ENCODE data around the gene AGPAT2. TPM values are rescaled to one million over a fixed set of nuclear protein-coding genes. Genes with fewer than 3 reads are reported as not detected.

AGPAT2 gene
- total RNA-seq, 1 experiment from 2014 or later, result 73.5 TPM

- no peak for DNase-seq (ENCODE audit: low read depth)
Measured at GRCh38 chr9:136690104-136690805, 3.0 kb upstream of the AGPAT2 start.

GRCh38 chr9:136689108-136689460 lies 1.8 kb upstream of the AGPAT2 start:
- DNase-seq (ENCODE audit: low read depth), result no peak

GRCh38 chr9:136688274-136689107 lies 1.2 kb upstream of the AGPAT2 start:
- DNase-seq (ENCODE audit: low read depth), result no peak

- DNase-seq (ENCODE audit: low read depth), result no peak
Measured at GRCh38 chr9:136687721-136688223, 515 bp upstream of the AGPAT2 start.

GRCh38 chr9:136686534-136686793 lies 793 bp downstream of the AGPAT2 start:
- no peak for DNase-seq (ENCODE audit: low read depth)

- DNase-seq (ENCODE audit: low read depth), result no peak
Measured at GRCh38 chr9:136685790-136686533, 1.3 kb downstream of the AGPAT2 start.

GRCh38 chr9:136685216-136685615 lies 2.0 kb downstream of the AGPAT2 start:
- DNase-seq (ENCODE audit: low read depth), result no peak

- DNase-seq (ENCODE audit: low read depth), result no peak
Measured at GRCh38 chr9:136684799-136685198, 2.5 kb downstream of the AGPAT2 start.

GRCh38 chr9:136684339-136684738 lies 2.9 kb downstream of the AGPAT2 start:
- DNase-seq (ENCODE audit: low read depth), result no peak

GRCh38 chr9:136683755-136684154 lies 3.5 kb downstream of the AGPAT2 start:
- no peak for DNase-seq (ENCODE audit: low read depth)

- no peak for DNase-seq (ENCODE audit: low read depth)
Measured at GRCh38 chr9:136683173-136683745, 4.0 kb downstream of the AGPAT2 start.

GRCh38 chr9:136682710-136683109 lies 4.5 kb downstream of the AGPAT2 start:
- DNase-seq (ENCODE audit: low read depth), result no peak

GRCh38 chr9:136681945-136682699 lies 5.1 kb downstream of the AGPAT2 start:
- no peak for DNase-seq (ENCODE audit: low read depth)

GRCh38 chr9:136681029-136681428 lies 6.2 kb downstream of the AGPAT2 start:
- DNase-seq (ENCODE audit: low read depth), result no peak

- no peak for DNase-seq (ENCODE audit: low read depth)
Measured at GRCh38 chr9:136679431-136679941, 7.8 kb downstream of the AGPAT2 start.

GRCh38 chr9:136678624-136679023 lies 8.6 kb downstream of the AGPAT2 start:
- DNase-seq (ENCODE audit: low read depth), result no peak

- no peak for DNase-seq (ENCODE audit: low read depth)
Measured at GRCh38 chr9:136678034-136678433, 9.2 kb downstream of the AGPAT2 start.

- DNase-seq (ENCODE audit: low read depth), result no peak
Measured at GRCh38 chr9:136676920-136677686, 10.2 kb downstream of the AGPAT2 start.

- no peak for DNase-seq (ENCODE audit: low read depth)
Measured at GRCh38 chr9:136676297-136676794, 10.9 kb downstream of the AGPAT2 start.

Data from HT1080 (cell line).